Tongue (tissue), 2 donors: ENCODE measurements around the gene PLEKHG4. TPM values are rescaled to one million over a fixed set of nuclear protein-coding genes. Genes with fewer than 3 reads are reported as not detected.

Source experiments
- DNase-seq: peaks from one replicate; pipeline ENCODE4 v3.0.0-alpha.2; 2015
- total RNA-seq: library from RNA; depleted of rRNA; stranded (reverse); fragments of >200 nt; gene quantifications from one replicate; pipeline ENCODE4 v1.2.3, GENCODE V29; 2014

The PLEKHG4 gene
- total RNA-seq, 1 donor from 2014 or later = 21.0 TPM

DNA sequence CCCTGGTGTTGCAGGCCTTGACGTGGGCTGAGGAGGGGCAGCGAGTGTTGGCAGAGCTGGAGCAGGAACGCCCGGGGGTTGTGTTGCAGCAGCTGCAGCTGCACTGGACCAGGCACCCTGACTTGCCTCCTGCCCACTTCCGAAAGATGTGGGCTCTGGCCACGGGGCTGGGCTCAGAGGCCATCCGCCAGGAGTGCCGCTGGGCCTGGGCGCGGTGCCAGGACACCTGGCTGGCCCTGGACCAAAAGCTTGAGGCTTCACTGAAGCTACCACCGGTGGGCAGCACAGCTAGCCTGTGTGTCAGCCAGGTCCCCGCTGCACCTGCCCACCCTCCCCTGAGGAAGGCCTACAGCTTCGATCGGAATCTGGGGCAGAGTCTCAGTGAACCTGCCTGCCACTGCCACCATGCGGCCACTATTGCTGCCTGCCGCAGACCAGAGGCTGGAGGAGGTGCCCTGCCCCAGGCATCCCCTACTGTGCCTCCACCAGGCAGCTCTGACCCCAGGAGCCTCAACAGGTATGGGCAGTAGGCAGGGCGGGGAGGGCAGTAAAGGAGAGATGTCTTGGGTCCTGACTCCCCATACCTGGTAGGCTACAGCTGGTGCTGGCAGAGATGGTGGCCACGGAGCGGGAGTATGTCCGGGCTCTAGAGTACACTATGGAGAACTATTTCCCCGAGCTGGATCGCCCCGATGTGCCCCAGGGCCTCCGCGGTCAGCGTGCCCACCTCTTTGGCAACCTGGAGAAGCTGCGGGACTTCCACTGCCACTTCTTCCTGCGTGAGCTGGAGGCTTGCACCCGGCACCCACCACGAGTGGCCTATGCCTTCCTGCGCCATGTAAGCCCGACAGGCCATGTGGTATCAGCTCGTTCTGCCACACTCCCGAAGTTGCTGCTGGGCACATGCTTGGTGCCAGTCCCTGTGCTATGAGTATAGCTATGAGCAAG, 5.6 kb downstream of the PLEKHG4 start:
- peak; percentile 27 for DNase-seq

DNA sequence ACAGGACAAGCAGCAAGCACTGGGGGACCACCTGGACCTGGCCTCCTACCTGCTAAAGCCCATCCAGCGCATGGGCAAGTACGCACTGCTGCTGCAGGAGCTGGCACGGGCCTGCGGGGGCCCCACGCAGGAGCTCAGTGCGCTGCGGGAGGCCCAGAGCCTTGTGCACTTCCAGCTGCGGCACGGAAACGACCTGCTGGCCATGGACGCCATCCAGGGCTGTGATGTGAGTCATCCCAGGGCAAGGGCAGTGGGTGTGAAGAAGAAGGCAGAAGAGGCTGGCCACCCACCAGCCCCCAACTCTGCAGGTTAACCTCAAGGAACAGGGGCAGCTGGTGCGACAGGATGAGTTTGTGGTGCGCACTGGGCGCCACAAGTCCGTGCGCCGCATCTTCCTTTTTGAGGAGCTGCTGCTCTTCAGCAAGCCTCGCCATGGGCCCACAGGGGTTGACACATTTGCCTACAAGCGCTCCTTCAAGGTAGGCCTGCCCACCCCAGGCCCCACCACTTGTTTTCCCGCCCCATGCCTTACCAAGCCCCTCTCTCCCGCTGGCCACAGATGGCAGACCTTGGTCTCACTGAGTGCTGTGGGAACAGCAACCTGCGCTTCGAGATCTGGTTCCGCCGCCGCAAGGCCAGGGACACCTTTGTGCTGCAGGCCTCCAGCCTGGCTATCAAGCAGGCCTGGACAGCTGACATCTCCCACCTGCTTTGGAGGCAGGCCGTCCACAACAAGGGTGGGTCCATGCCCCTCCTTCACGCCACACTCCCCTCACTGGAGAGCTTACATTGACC, 7.3 kb downstream of the PLEKHG4 start:
- DNase-seq = no peak

DNA sequence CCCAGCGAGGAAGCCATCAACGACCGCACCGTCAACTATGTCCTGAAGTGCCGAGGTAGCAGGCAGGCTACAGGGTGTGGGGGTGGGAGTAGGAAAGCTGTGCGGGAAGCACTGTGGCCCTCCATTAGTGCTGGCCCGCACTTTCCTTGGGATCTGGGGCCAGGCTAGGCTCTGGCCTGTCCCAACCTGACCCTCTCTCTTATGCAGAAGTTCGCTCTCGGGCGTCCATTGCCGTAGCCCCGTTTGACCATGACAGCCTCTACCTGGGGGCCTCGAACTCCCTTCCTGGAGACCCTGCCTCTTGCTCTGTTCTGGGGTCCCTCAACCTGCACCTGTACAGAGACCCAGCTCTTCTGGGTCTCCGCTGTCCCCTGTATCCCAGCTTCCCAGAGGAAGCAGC, 8.6 kb downstream of the PLEKHG4 start:
- DNase-seq = no peak

DNA sequence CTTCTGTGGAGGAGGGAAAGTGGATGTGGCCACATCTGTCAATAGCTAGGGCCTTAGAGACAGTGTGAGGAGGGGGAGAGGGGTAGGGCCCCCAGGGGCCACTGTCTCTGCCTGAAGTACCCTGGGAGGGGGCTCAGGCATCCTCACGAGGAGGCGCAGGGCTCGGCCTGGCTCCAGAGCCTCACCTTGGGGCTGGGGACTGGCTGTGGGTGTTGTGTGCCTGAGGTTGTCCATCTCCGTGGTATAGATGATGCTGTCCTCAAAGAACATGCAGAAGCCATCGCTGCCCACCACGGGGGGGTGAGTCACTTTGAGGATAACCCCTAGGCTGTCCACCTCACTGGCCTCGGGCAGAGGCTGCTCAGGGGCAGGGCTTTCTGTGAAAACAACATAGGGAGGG, 12.1 kb downstream of the PLEKHG4 start:
- no peak for DNase-seq

DNA sequence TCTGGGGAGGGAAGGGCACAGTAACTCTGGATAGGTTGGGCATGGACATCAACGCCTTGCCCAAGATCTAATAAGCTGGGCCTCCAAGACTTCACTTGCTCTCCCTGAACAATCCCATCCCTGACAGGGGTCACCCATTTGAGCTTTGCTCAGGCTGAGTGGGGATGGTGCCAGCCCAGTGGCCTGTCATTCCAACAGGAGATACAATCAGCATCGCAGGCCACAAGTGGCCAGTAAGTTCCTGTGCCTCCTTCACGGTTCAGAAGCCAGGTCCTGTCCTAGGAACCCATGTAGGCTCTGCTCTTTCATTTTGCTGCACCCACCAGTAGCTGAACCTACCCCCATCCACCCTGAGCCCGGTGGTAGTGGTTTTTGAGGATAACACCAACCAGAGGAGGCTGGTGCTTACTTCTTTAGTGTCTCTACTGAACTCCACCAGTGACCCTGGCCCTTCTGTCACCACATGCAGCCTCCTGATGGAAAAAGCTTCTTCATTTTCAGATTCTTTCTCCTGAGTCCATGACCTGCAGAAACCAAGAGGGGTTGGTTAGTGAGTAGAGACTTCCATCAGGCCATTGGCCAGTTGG, 14.9 kb downstream of the PLEKHG4 start:
- DNase-seq = no peak

GRCh38 chr16:67294938-67295361, 15.6 kb downstream of the PLEKHG4 start:
- peak; percentile 24 for DNase-seq

DNA sequence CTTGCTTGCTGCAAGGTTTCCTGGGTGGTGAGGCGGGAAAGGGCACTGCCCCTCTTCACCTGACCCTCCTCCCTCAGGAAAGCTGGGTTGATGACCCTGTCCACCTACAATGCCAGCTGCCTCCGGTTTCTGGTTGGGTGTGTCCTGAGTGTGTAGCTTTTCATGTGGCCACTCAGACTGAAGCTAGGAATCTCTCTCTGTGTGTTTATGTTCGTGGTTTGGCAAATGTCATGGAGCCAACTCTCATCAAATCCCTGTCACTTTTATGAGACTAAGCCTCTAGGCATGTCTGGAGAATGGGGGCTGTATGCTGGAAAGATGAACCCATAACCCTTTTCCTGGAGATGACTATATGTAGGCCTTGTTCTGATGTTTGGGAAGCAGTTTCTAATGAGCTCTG, 17.1 kb downstream of the PLEKHG4 start:
- no peak for DNase-seq

- no peak for DNase-seq
These were observed 18.9 kb downstream of the PLEKHG4 start for GRCh38 chr16:67298277-67298676.

DNA sequence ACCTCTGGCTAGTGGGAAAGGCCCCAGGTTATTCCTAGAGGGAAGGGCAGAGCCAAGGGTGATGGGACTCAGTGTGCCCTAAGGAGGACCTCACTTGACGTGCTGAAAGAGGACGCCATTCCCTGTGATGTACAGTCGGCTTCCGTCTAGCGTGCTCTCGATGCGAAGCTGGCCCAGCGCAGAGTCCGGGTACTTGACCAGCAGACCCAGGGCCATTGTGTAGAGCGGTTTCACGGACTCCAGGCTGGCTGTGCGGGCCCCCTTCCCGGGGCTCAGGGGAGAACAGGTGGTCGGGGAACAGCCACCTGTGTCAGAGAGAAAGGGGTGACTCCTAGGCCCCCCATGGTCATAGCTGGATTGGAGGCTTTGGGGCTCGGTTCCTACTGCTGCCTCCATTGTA, 19.9 kb downstream of the PLEKHG4 start:
- no peak for DNase-seq

- peak; percentile 78 for DNase-seq
These were observed 21.9 kb downstream of the PLEKHG4 start for GRCh38 chr16:67301080-67301782.

DNA sequence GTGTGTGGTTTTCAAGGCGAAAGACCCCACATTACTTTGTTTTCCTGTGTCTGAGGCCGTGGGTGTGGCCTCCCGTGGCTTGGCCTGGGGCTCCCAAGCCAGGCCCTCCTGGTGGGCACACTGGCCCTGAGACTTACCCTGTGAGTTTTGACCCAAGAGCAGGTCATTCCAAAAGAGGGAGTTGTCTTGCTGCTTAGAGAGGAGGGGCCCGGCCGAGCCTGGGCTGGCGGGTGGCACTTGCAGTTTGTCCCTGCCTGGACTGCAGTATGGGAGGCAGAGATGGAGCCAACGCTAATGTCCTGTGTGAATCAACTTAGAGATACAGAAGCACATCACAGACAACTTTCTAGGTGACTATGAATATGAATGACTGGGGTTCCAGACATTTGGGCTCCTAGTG, 22.7 kb downstream of the PLEKHG4 start:
- DNase-seq = no peak

DNA sequence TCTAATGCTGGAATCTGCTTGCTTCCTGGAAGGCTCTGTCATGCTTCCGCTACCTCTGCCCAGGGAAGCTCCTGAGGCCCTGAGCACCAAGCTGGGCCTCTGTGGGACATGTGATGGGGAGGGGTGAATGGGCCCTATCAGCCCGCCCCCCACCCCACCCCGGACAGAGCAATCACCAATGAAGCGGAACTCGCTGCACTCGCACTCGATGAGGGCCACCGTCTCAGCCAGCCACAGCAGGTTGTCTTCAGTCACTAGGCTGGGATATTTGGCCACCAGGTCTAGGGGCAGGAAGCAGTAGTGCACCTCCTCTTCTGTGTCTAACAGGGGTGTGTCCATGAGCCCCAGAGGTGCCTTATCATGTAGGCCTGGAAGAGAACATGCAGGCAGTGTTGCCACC, 23.6 kb downstream of the PLEKHG4 start:
- no peak for DNase-seq

GRCh38 chr16:67304020-67304419, 24.7 kb downstream of the PLEKHG4 start:
- DNase-seq = no peak

- no peak for DNase-seq
These were observed 26.1 kb downstream of the PLEKHG4 start for GRCh38 chr16:67305216-67306071.

- no peak for DNase-seq
These were observed 31.2 kb downstream of the PLEKHG4 start for GRCh38 chr16:67310561-67310960.

GRCh38 chr16:67311607-67312488, 32.5 kb downstream of the PLEKHG4 start:
- DNase-seq = peak; percentile 49

DNA sequence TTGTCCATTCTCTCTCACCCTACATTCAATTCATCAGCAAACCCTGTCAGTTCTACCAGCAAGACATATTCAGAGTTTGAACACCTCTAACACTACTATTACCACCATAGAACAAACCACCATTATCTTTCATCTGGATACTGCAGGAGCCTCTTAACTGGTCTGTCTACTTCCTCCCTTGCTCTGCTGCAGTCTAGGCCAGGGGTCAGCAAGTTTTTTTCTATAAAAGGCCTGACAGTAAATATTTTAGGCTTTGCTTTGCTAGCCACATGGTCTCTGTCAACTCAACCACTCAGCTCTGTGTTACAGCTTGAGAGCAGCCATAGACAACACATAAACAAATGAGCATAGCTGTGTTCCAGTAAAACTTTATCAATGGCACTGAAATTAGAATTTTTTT, 33.4 kb downstream of the PLEKHG4 start:
- DNase-seq = no peak

DNA sequence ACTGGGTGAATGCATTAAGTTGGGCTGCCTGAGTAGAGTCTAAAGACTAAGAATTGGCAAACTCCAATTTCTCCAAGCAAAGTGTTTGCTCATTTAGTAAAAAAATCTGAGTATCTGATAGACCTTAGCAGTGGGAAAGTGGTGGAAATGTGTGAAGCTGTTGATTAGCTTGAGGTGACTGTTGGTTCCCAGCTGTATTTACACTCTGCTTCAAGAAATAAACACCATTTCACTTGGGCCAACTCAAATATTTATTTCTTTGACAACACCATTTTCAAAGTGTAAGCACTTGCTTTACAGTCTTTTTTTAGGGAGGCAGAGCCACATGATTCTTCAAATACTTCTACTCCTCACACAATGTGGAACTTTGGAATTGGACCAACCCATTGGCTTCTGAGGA, 38.5 kb downstream of the PLEKHG4 start:
- no peak for DNase-seq

DNA sequence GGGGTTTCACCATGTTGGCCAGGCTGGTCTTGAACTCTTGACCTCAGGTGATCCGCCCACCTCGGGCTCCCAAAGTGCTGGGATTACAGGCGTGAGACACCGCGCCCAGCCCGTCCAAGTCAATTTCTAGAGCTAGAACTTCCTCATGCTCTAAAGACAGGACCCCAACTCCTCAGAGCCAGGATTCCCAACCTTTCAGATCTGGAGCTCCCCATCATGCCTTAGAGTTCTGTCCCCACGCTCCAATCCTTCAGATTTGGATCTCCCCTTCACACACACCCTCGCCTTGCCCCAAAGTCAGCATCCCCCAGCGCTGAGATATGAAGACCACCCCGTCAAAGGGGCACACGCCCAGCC, 46.8 kb downstream of the PLEKHG4 start:
- no peak for DNase-seq
